ENCODE results near the gene MACF1. TPM values are rescaled to one million over a fixed set of nuclear protein-coding genes. Genes with fewer than 3 reads are reported as not detected.

Gene MACF1
- total RNA-seq, 1 experiment from 2014 or later: 190 TPM

GRCh38 chr1:39216771-39217170, 12.3 kb downstream of the MACF1 start:
- Histone ChIP-seq H3K4ac (ENCODE audit: low read depth, low read length) (no peak overlapping the region), H3K18ac (ENCODE audit: insufficient read length, low read depth, low read length) (no peak overlapping the region), H3K9ac (ENCODE audit: extremely low read depth, insufficient read length, low read length) (no peak overlapping the region), H3K9me3 (ENCODE audit: control insufficient read depth, low read depth, low read length) (no peaks in the 10 kb centered on the region), H2AFZ (ENCODE audit: low read length) (no peak overlapping the region), H3K56ac (ENCODE audit: insufficient read length, low read depth, low read length) (no peak overlapping the region), H2BK5ac (ENCODE audit: insufficient read length, low read length) (no peak overlapping the region), H3K23me2 (ENCODE audit: insufficient read length, low read depth, low read length, poor library complexity, severe bottlenecking) (no peaks in the 10 kb centered on the region), H4K91ac (ENCODE audit: insufficient read length, low read depth, low read length) (no peak overlapping the region), H2BK15ac (ENCODE audit: low read depth, low read length) (no peak overlapping the region), H3K4me1 (ENCODE audit: insufficient read depth, low read length) (peaks cover 31% of the 10 kb centered on the region; the same call in 1 of the 2 replicates), H3K14ac (ENCODE audit: insufficient read depth, low read length) (no peak overlapping the region), H3K79me2 (ENCODE audit: insufficient read depth, low read length) (peaks cover 25% of the 10 kb centered on the region; the same call in 1 of the 2 replicates), H2BK120ac (ENCODE audit: low read depth, low read length, poor library complexity, severe bottlenecking) (no peak overlapping the region), H3T11ph (ENCODE audit: low read length) (no peak overlapping the region), H4K8ac (replicated peaks; ENCODE audit: insufficient read length, low read depth, low read length) (no peak overlapping the region), H3K27ac (ENCODE audit: insufficient read length, low read depth, low read length) (no peak overlapping the region), H2AK5ac (ENCODE audit: insufficient read length, low read length) (no peak overlapping the region), H3K4me2 (ENCODE audit: insufficient read depth, insufficient read length, low read length) (no peak overlapping the region), H2BK12ac (ENCODE audit: insufficient read length, low read depth, low read length) (no peak overlapping the region), H2BK20ac (ENCODE audit: low read depth, low read length, poor library complexity, severe bottlenecking) (no peak overlapping the region), H4K5ac (ENCODE audit: insufficient read length, low read depth, low read length) (no peak overlapping the region), H4K20me1 (ENCODE audit: control insufficient read depth, insufficient read depth, insufficient read length) (no peaks in the 10 kb centered on the region), H3K23ac (ENCODE audit: insufficient read length, low read depth, low read length) (no peak overlapping the region), H3K79me1 (ENCODE audit: insufficient read depth, low read depth, low read length, poor library complexity, severe bottlenecking) (peaks cover 6% of the 10 kb centered on the region), H3K27me3 (ENCODE audit: insufficient read depth, low read length) (no peaks in the 10 kb centered on the region)
- Mint-ChIP-seq H3K36me3 (ENCODE audit: insufficient read depth in 1 of 3, low read depth in 3 of 3) (no peaks in the 10 kb centered on the region), H3K9me3 (no peaks in the 10 kb centered on the region), H3K27ac (peak overlapping the region in 1 of 3 experiments; percentile 18; a peak in 1 of 7 replicates), H3K27me3 (ENCODE audit: low read depth) (no peaks in the 10 kb centered on the region), H3K4me1 (peaks cover 48 to 51% of the 10 kb centered on the region in 2 experiments), H3K4me3 (no peak overlapping the region)
- DNase-seq: no peak
- WGBS (ENCODE audit: extremely low coverage, insufficient read length, low lambda C conversion rate): no CpG with 5 or more reads among the region's 4 CpGs
- no peak for TF ChIP-seq CTCF (conservative IDR thresholded peaks at IDR 0.05)
